Activated CD8-positive, alpha-beta memory T cell treated with anti-CD3 and anti-CD28 coated beads, Interleukin-2, amount 50 U/mL, for 4 hours (primary cell): ENCODE data around the gene MARCHF7.
"Not testable (repeated sequence)": the region's sequence is repeated elsewhere in the genome, so short reads cannot be mapped to it uniquely, and the experiment has no call there.

Experiments
- DNase-seq: peaks from one replicate; pipeline ENCODE4 v3.0.0-alpha.2; 2020

Gene MARCHF7

DNA sequence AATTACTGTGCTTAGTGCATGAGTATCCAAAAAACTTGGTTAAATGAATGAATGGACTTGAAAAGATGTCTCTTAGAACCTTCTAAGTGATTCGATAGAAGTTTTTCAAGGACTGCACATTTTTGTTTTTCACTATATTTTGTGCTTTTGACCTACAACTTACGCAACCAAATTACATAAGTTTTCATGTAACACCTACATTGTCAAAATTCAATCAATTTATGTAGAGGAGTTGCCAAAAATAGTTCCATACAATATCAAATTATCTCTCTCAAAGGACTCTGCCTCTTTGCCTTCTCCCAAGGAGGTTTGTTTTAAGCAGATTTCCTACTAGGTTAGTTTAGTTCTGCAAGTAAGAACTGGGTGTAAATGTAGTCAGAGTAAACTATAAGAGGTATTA, 10.3 kb downstream of the MARCHF7 start:
- no peak for DNase-seq

DNA sequence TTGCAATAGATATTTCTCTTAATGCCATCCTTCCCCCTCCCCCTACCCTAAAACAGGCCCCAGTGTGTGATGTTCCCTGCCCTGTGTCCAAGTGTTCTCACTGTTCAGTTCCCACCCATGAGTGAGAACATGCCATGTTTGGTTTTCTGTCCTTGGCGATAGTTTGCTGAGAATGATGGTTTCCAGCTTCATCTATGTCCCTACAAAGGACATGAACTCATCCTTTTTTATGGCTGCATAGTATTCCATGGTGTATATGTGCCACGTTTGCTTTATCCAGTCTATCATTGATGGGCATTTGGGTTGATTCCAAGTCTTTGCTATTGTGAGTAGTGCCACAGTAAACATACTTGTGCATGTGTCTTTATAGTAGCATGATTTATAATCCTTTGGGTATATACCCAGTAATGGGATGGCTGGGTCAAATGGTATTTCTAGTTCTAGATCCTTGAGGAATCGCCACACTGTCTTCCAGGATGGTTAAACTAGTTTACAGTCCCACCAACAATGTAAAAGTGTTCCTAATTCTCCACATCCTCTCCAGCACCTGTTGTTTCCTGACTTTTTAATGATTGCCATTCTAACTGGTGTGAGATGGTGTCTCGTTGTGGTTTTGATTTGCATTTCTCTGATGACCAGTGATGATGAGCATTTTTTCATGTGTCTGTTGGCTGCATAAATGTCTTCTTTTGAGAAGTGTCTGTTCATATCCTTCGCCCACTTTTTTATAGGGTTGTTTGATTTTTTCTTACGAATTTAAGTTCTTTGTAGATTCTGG, 12.7 kb downstream of the MARCHF7 start:
- DNase-seq, result not testable (repeated sequence)

DNA sequence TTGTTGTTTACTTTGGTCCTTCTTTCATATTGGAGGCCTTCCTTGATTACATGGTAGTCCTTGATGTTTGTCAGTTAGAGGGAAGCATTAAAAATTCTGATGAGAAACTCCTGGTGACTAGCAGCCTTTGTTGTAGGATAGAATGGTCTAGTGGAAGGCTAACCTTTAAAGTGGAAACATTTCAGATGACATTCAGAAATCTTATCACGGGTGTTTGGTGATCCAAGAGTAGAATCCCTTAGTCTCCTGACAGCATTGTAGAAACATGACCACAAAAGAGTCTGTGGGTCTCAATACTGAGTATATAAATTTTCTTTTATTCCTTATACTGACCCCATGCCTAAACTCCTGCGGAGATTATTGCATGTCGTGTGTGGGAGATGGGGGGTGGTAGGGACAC, 13.4 kb downstream of the MARCHF7 start:
- DNase-seq, result no peak

DNA sequence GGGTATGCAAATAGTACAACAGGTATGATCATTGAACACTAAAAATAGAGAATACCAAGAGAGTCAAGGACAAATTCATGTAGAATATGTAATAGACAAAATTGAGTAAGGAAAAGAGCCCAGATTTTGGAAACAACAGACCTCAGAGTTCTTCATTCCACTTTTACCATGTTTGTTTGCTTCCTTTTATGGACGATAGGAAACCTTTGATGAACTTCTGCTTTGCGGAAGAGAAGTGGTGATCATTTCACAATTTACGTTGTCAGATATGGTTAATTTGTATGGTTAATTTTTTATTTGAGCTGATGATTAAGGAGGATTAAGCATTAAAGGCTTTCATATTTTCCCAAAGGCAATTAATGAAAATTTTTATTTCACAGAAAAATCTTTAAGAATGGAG, 16.3 kb downstream of the MARCHF7 start:
- no peak for DNase-seq

DNA sequence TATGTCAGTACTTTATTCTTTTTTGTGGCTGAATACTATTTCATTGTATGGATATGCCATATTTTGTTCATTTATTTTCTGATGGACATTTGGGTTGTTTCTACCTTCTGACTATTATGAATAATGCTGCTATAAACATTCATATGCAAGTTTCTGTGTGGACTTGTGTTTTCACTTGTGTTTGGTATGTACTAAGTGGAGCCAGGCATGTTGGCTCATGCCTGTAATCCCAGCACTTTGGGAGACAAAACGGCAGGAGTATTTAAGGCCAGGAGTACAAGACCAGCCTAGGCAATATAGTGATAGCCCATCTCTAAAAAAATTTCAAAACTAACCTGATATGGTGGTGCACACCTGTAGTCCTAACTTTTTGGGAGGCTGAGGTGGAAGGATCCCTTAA, 23.3 kb downstream of the MARCHF7 start:
- no peak for DNase-seq

DNA sequence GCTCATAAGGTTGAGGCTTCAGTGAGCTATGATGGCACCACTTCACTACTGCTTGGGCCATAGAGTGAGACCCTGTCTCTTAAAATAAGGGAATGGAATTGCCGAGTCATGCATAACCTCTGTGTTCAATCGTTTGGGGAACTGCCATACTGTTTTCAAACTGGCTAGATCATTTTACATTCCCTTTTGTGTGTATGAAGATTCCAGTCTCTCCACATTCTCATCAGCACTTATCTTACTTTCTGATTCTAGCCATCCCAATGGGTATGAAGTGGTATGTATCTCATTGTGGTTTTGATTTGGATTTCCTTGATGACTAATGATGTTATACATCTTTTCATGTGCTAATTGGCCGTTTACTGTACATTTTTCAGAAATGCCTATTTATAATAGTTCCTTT, 23.7 kb downstream of the MARCHF7 start:
- DNase-seq, result no peak

DNA sequence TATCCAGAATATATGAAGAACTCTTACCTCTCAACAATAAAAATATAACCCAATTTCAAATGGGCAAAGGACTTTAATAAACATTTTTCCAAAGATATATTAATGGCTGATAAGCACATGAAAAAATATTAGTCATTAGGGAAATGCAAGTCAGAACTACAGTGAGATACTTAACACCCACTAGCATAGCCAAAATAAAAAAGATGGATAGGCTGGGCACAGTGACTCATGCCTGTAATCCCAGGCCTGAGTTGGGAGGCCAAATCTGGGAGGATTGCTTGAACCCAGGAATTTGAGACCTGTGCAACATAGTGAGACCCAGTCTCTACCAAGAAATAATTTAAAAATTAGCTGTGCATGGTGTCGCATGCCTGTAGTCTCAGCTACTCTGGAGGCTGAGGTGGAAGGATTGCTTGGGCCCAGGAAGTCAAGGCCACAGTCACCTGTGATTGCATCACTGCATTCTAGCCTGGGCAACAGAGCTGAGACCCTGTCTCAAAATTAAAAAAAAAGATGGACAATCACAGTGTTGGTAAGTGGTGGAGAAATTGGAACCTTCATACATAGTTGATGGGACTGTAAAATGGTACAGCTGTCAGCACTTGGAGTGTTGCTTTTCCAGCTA, 25.1 kb downstream of the MARCHF7 start:
- no peak for DNase-seq

DNA sequence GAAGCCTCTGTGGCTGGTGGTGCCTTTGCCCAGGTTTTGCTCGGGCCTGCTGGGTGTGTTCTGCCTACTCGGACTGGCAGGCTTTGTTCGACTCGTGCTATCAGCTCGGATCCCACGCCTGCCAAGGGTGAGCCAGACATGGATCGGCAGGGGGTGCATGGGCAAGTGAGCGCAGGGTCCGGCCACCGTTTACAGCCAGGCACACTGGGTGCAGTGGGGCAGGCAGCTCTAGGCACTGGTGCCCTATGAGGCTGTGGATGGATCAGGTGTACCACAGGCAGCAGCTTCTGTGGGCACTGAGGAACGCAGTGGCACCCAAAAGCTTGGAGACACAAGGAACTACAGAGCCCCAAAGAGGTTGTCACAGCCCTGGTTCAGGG, 25.6 kb downstream of the MARCHF7 start:
- no peak for DNase-seq

DNA sequence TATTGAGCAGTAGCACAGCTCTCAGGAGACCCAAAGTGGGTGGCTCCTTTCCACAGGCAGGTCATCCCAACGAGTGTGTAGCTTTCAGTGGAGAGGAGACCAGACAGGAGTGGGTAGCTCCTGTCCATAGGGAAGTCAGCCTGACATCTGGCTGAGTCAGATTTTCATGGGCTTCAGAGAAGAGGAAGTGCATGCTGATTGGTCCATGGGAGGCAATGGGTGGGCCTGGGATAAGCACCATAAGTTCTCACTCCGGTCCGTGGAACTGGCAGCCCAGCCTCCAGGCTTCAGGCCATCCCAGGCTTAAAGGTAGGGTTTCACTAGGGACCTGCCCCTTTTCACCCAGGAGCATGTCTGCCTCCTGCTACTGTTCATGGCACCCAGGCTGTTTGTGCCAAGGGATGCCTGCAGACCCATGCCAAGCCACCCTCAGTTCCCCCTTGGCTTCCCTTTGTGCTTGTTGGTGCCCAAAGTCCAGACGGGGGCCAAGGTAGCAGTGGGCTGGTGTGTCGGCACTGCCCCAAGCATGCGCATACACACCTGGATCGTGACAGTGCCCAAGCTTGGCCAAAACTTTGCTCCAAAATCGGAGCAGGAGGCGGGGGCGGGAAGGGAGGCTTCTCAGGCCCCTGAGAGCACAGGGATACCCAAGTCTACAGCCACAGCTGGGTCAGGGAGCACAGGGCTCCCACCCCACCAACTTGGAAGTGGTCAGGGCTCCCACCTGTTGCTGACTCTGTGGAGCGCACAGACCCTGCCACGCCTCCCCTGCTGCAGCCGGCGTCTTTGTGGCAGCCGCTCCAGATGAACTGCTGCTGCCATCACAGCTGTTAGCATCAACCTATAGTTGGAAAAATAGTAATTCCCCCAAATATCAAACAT, 26.4 kb downstream of the MARCHF7 start:
- no peak for DNase-seq

DNA sequence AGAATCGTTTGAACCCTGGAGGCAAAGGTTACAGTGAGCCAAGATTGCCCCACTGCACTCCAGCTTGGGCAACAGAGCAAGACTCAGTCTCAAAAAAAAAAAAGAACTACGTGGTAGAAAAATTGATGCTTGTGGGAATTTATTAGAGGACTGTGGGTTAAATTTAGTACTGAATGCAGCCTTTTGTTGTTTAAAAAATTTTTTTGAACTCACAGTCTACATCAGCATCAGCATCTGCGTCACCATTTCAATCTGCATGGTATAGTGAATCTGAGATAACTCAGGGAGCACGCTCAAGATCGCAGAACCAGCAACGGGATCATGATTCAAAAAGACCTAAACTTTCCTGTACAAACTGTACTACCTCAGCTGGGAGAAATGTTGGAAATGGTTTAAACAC, 30.5 kb downstream of the MARCHF7 start:
- DNase-seq, result no peak

DNA sequence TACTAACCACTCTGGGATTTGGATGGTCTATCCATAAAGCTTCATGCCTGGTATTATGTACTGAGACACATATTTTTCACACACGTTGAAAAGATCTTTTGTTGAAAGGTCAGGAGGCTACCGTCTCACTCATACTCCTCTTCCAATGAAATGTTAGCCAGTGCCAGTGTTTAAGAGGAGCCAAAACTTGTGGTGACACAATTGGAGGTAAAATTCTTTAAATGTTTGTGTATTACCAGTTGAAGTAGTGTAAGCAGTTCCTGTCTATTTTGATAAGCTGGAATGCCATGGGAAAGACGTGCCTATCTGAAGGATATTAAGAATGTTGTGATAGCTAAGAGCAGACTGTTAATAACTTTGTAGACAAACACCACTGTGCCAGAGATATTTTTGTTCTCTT, 32.1 kb downstream of the MARCHF7 start:
- no peak for DNase-seq

DNA sequence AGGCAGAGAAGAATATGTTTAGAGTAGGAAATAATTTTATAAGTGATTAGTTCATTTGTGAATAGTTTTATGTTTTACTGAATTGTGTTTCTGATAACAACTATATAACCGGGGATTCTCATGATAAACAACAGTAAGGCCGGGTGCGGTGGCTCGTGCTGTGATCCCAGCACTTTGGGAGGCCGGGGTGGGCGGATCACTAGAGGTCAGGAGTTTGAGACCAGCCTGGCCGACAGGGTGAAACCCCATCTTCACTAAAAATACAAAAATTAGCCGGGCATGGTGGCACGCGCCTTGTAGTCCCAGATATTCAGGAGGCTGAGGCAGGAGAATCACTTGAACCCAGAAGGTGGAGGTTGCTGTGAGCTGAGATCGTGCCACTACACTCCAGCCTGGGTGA, 32.9 kb downstream of the MARCHF7 start:
- DNase-seq, result not testable (repeated sequence)

DNA sequence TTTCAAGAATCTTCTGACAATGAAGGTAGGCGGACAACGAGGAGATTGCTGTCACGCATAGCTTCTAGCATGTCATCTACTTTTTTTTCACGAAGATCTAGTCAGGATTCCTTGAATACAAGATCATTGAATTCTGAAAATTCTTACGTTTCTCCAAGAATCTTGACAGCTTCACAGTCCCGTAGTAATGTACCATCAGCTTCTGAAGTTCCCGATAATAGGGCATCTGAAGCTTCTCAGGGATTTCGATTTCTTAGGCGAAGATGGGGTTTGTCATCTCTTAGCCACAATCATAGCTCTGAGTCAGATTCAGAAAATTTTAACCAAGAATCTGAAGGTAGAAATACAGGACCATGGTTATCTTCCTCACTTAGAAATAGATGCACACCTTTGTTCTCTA, 35.8 kb downstream of the MARCHF7 start:
- DNase-seq, result no peak

DNA sequence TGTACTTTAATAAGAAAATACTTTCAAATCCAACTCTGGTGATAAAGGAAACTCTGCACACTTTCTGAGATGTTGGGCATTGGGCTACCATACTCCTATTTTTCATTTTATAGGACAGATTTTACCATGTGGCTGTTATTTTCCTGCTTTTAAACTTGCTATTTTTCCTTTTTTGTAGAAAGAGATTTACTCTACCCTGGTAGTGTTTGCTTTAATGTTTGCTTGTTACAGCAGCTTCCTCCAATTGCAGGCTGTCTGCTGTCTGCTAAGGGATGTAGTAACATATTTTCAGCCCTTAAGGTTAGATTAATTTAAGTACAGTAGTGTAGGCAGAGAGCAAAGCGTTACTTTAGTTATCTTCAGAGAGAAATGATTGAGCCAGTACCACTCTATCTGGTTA, 38.6 kb downstream of the MARCHF7 start:
- no peak for DNase-seq

DNA sequence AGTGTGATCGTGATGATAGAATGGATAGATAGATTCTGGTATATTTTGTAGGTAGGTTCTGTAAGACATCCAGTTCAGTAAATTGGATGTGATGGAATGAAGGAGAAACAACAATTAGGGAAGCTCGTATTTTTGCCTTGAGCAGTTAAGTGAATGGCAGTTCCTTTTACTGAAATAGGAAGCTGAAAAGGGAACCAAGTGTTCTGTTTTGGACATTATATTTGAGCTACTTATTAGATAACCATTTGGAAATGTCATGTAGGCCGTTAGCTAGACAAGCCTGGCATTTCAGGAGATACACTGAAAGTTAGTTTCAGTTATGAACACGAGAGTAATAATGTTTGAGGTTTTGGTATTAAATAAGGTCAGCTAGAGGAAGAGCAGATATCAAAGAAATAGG, 41.5 kb downstream of the MARCHF7 start:
- no peak for DNase-seq

DNA sequence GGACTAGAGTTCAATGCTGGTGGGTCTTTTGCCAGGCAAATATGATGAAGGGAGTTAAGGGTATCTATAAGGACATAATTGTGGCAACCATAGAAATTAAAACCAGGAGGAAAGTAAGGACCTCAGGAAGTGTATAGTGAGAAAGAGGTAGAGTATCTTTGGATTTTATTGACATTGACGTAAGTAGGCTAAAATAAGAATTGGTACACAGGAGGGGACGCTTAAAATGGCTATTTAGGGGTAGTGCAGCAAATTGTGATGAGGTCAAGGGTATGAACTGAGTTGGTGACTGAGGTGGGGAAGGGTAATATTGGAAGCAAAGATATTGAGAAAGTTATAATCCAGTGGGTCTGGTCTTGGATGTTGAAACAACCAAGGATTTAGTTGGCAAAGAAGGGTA, 42.7 kb downstream of the MARCHF7 start:
- no peak for DNase-seq

DNA sequence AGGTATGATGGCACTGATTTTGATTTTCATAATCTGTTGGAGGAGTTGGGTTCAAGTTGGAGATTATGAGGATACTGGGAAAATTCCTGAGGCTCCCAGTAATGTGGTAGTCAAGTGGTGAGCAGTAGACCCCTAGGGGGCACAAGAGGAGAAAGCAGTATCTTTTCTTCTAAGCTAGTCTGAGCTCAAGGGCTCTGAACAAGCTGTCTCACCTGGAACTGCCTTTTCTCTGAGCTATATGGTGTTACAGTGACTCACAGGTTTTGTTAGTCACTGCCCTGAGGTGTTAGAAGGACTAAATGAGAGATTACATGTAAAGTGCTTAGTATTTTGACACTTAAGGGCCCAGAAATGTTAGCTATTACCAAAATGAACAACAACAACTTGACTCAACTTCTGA, 43.5 kb downstream of the MARCHF7 start:
- no peak for DNase-seq

DNA sequence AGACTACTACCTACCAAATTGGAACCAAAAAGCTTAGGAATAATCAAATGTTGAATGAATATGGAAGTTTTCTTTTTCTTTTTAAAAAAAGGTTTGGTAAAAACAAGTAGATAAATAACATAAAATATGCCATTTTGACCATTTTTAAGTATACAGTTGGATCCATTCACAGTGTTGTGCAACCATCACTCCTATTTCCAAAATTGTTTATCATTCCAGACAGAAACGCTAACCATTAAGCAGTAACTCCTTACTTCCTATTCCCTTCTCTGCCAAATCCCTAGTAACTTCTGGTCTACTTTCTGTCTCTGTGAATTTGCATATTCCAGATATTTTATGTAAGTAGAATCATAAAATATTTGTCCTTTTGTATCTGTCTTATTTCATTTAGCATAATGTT, 45.9 kb downstream of the MARCHF7 start:
- DNase-seq, result no peak

DNA sequence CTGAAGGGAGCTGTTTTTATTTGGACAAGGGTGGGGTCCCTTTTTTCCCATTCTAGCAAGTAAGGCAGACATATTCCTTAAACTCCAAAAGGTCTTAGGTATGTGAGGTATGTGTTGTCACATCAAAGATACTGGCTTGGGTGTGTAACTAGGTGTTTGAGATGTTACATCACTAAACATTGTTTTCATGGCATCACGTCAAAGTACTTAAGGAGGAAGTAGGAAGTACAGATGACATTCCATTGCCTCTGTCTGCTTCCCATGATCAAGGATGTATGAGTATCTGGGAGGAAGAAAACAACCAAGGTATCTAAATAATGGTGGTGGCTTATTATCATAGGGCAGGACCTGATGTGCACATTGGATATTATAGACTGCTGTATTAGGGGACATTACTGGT, 46.4 kb downstream of the MARCHF7 start:
- no peak for DNase-seq

DNA sequence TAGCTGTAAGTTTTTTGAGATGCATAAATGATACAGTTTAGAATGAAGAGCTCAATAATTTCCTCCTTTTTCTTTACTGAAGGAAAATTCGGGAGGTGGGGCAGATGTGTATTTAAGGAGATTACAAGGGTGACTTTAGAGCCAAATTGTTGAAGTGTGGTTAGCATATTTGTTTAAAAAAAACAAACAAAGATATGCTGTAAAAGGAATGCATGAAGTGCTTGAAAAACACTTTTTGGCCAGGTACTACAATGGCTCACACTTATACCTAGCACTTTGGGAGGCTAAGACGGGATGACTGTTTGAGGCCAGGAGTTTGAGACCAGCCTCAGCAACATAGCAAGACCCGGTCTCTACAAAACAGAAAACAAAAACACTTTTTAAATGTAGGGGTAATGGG, 47.3 kb downstream of the MARCHF7 start:
- no peak for DNase-seq

DNA sequence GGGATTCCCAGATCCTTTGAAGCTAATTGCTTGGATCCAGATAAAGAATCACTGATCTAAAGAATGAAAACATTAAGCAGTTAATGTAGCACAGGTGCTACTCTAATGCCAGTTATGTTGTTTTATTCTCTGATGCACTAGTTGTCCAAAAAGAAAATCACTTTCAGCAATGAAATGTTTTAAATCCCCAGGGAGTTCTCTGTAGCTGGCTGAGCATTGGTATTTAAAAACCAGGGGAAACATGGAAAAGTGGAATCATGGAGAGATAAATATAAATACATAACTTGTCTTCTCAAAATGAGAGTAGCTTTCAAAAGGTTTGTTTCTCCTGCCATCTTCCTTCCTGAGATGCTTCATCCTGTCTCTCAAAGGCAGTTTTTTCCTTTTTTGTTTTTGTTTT, 48.0 kb downstream of the MARCHF7 start:
- no peak for DNase-seq

DNA sequence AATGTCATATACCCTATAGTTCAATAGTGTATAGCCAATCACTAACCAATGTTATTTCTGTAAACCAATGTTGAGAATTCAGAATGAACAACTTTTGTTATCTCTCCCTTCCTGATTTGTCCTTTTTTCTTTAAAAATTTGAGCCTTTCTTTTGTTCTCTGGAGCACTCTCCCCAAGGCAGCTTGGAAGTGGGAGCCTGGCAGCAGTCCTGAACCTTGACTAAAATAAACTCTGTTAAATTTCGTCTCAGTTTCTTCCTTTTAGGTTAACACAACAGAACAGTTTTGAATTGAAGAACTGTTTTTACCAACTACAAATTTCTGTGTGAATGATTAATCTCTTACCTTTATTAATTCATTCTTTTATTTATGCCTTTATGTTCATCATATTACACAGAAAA, 49.8 kb downstream of the MARCHF7 start:
- no peak for DNase-seq
